HG02938 (cell line): ENCODE results near the gene HEYL.
A peak's percentile ranks its signal among the peaks of the same experiment; 100 is the strongest.
"Not testable (repeated sequence)": the region's sequence is repeated elsewhere in the genome, so short reads cannot be mapped to it uniquely, and the experiment has no call there.

ENCODE experiments used
- ATAC-seq: cut with Tn5 transposase; IDR thresholded peaks from one replicate; pipeline ENCODE4 v1.9.1; 2021; ENCODE audit warnings: mild to moderate bottlenecking, moderate library complexity; ENCODE audit not compliant: unreplicated experiment

HEYL gene

GRCh38 chr1:39613250-39613649 is 26.2 kb downstream of the HEYL start:
- ATAC-seq: no peak

GRCh38 chr1:39609618-39610331 is 29.7 kb downstream of the HEYL start:
- ATAC-seq: no peak

- no peak for ATAC-seq
Measured at GRCh38 chr1:39608921-39609320, 30.5 kb downstream of the HEYL start.

- not testable (repeated sequence) for ATAC-seq
Measured at GRCh38 chr1:39603677-39604076, 35.8 kb downstream of the HEYL start.

- not testable (repeated sequence) for ATAC-seq
Measured at GRCh38 chr1:39601667-39602255, 37.7 kb downstream of the HEYL start.

GRCh38 chr1:39596163-39596562 is 43.3 kb downstream of the HEYL start:
- no peak for ATAC-seq

GRCh38 chr1:39593386-39593785 is 46.1 kb downstream of the HEYL start:
- ATAC-seq: no peak

- ATAC-seq: no peak
Measured at GRCh38 chr1:39592069-39592468, 47.4 kb downstream of the HEYL start.

- ATAC-seq: no peak
Measured at GRCh38 chr1:39590546-39590945, 48.9 kb downstream of the HEYL start.

GRCh38 chr1:39585933-39586332 is 53.5 kb downstream of the HEYL start:
- ATAC-seq: no peak

GRCh38 chr1:39576016-39576657 is 63.3 kb downstream of the HEYL start:
- peak; percentile 46 for ATAC-seq

- no peak for ATAC-seq
Measured at GRCh38 chr1:39575191-39576015, 64.0 kb downstream of the HEYL start.

- ATAC-seq: no peak
Measured at GRCh38 chr1:39574646-39575045, 64.8 kb downstream of the HEYL start.
